Adipose tissue (tissue), 3 donors: ENCODE data around the gene MDH2. TPM values are rescaled to one million over a fixed set of nuclear protein-coding genes. Genes with fewer than 3 reads are reported as not detected.
"Not testable (repeated sequence)": the region's sequence is repeated elsewhere in the genome, so short reads cannot be mapped to it uniquely, and the experiment has no call there.

Experiments used
- H3K27ac ChIP-seq: one replicate; pipeline ENCODE4 v1.5.1; 2013; ENCODE audit warnings: low read depth, low read length
- WGBS, 3 donors: extraction: QIAGEN DNeasy Blood & Tissue Kit; methylation state at CpG; one replicate each; pipeline ENCODE4 v1.1.7; 2013; 5-methylcytosine and 5-hydroxymethylcytosine counted together
- polyA plus RNA-seq, 3 donors: library from polyadenylated mRNA; stranded (reverse); fragments of 200-250 nt; gene quantifications; one replicate each; pipeline ENCODE4 v1.2.3, GENCODE V29; 2013
- donor health status: healthy with polysubstance abuse.
- donor health status: Bipolar disorder and iron deficiency.
- donor health status: healthy.

MDH2 gene
- polyA plus RNA-seq, result 100 to 1,000 TPM in 1 of 3 donors, 10 to 100 TPM in 2; 74.3 to 147 (median 98.1) TPM

- peak within 1 kb of the TSS; percentile 70 for H3K27ac ChIP-seq
- 0 to 1% (median 0%) methylated on average over 58 of the region's 58 CpGs for WGBS, 3 donors
Observed at GRCh38 chr7:76047811-76048667, at the start of gene MDH2, which contains the start of gene STYXL1. MDH2 (plus strand) TSS chr7:76048106; CDS start chr7:76048161, 55 bp downstream. STYXL1 (minus strand) TSS chr7:76048000; CDS start chr7:76030523, 17,477 bp downstream.

- WGBS, 3 donors, result 93 to 97% (median 95%) methylated on average over 11 of the region's 11 CpGs
- H3K27ac ChIP-seq, result no peak overlapping the region
Observed at GRCh38 chr7:76000566-76000965, 47.3 kb upstream of the MDH2 start.

- 84 to 91% (median 90%) methylated on average over 6 of the region's 6 CpGs for WGBS, 3 donors
- H3K27ac ChIP-seq, result no peak overlapping the region
Observed at GRCh38 chr7:76002139-76002538, 45.8 kb upstream of the MDH2 start.

- WGBS, 3 donors, result 97 to 100% (median 98%) methylated on average over 3 of the region's 3 CpGs
- H3K27ac ChIP-seq, result no peak overlapping the region
Observed at GRCh38 chr7:76002822-76003221, 45.1 kb upstream of the MDH2 start.

GRCh38 chr7:76003351-76003750 lies 44.6 kb upstream of the MDH2 start:
- no peak overlapping the region for H3K27ac ChIP-seq
- 93 to 98% (median 97%) methylated on average over 10 of the region's 10 CpGs for WGBS, 3 donors

- not testable (repeated sequence) for H3K27ac ChIP-seq
- WGBS, 3 donors, result 82 to 95% (median 95%) methylated on average over 4 of the region's 4 CpGs
Observed at GRCh38 chr7:76005004-76005403, 42.9 kb upstream of the MDH2 start.

- WGBS, 3 donors, result 74 to 76% (median 76%) methylated on average over 8 of the region's 8 CpGs
- no peak overlapping the region for H3K27ac ChIP-seq
Observed at GRCh38 chr7:76008156-76008687, 39.7 kb upstream of the MDH2 start.

GRCh38 chr7:76009672-76010600 lies 38.0 kb upstream of the MDH2 start:
- H3K27ac ChIP-seq, result no peak overlapping the region
- 81 to 94% (median 89%) methylated on average over 11 of the region's 11 CpGs for WGBS, 3 donors

- H3K27ac ChIP-seq, result no peak overlapping the region
- 41 to 74% (median 57%) methylated on average over 8 of the region's 8 CpGs for WGBS, 3 donors
Observed at GRCh38 chr7:76011442-76011861, 36.5 kb upstream of the MDH2 start.

- 91 to 92% (median 92%) methylated on average over 13 of the region's 13 CpGs for WGBS, 3 donors
- H3K27ac ChIP-seq, result no peak overlapping the region
Observed at GRCh38 chr7:76016191-76016947, 31.5 kb upstream of the MDH2 start.

- WGBS, 3 donors, result 91 to 98% (median 97%) methylated on average over 4 of the region's 4 CpGs
- not testable (repeated sequence) for H3K27ac ChIP-seq
Observed at GRCh38 chr7:76018520-76018919, 29.4 kb upstream of the MDH2 start.

GRCh38 chr7:76020031-76020714 lies 27.7 kb upstream of the MDH2 start:
- 44 to 47% (median 45%) methylated on average over 6 of the region's 6 CpGs for WGBS, 3 donors

GRCh38 chr7:76022026-76022780 lies 25.7 kb upstream of the MDH2 start:
- H3K27ac ChIP-seq, result no peak overlapping the region
- WGBS, 3 donors, result 91 to 97% (median 93%) methylated on average over 7 of the region's 7 CpGs

More at GRCh38 chr7:76020031-76020714, 27.7 kb upstream of the MDH2 start:
- H3K27ac ChIP-seq, result no peak overlapping the region

- 29 to 66% (median 41%) methylated on average over 4 of the region's 4 CpGs for WGBS, 3 donors
- H3K27ac ChIP-seq, result no peak overlapping the region
Observed at GRCh38 chr7:76023002-76023401, 24.9 kb upstream of the MDH2 start.

GRCh38 chr7:76029682-76030081 lies 18.2 kb upstream of the MDH2 start:
- not testable (repeated sequence) for H3K27ac ChIP-seq
- 94 to 96% (median 95%) methylated on average over 7 of the region's 7 CpGs for WGBS, 3 donors

- 86 to 100% (median 87%) methylated on average over 1 of the region's 1 CpG for WGBS, 3 donors
- no peak overlapping the region for H3K27ac ChIP-seq
Observed at GRCh38 chr7:76031964-76032363, 15.9 kb upstream of the MDH2 start.

- H3K27ac ChIP-seq, result no peak overlapping the region
Observed at GRCh38 chr7:76037310-76037709, 10.6 kb upstream of the MDH2 start.

More at GRCh38 chr7:76037310-76037709, 10.6 kb upstream of the MDH2 start:
- 69 to 79% (median 76%) methylated on average over 5 of the region's 5 CpGs for WGBS, 3 donors
